ENCODE results near the gene ZC3H13. TPM values are rescaled to one million over a fixed set of nuclear protein-coding genes. Genes with fewer than 3 reads are reported as not detected.
A peak's percentile ranks its signal among the peaks of the same experiment; 100 is the strongest.

The ZC3H13 gene
- total and polyA plus RNA-seq, 2 of the 8 experiments (the other 6 are each of a cell fraction or from before 2014, with no cell fraction given), result 5.1 to 57.8 TPM

- Histone ChIP-seq H2BK20ac (ENCODE audit: low read length) (no peak overlapping the region), H3K27ac (ENCODE audit: low read depth, low read length) (no peak overlapping the region), H3K27me3 (replicated peaks in 1 of 4; ENCODE audit: control insufficient read depth in 3 of 4, extremely low read depth in 1 of 4, insufficient read depth in 3 of 4, low read length in 3 of 4) (no peaks in the 10 kb centered on the region), H3K79me2 (ENCODE audit: control insufficient read depth in 1 of 2, insufficient read depth in 2 of 2, low read length in 2 of 2) (no peaks in the 10 kb centered on the region), H3K14ac (ENCODE audit: insufficient read length) (no peak overlapping the region), H3K18ac (ENCODE audit: extremely low read depth, low read length) (no peak overlapping the region), H3K23ac (ENCODE audit: insufficient read length) (no peak overlapping the region), H3K4me1 (replicated peaks in 1 of 4; ENCODE audit: control insufficient read depth in 3 of 4, insufficient read depth in 4 of 4, low read length in 3 of 4) (no peaks in the 10 kb centered on the region), H3K56ac (replicated peaks; ENCODE audit: insufficient read length, low read depth, low read length) (no peak overlapping the region), H2BK12ac (ENCODE audit: low read depth, low read length) (no peak overlapping the region), H3K23me2 (ENCODE audit: low read depth, low read length) (no peaks in the 10 kb centered on the region), H3K4me2 (ENCODE audit: insufficient read depth in 1 of 2, low read depth in 2 of 2, low read length in 2 of 2) (no peak overlapping the region), H2BK5ac (ENCODE audit: low read depth, low read length) (no peak overlapping the region), H4K5ac (ENCODE audit: insufficient read length, low read depth, low read length) (no peak overlapping the region), H3K9me3 (ENCODE audit: insufficient read depth in 2 of 2, low read depth in 1 of 2, low read length in 1 of 2) (peaks cover 0 to 7% of the 10 kb centered on the region in 2 experiments; a peak in 1 of 4 replicates), H2BK120ac (replicated peaks; ENCODE audit: low read depth, low read length) (no peak overlapping the region), H2AK5ac (ENCODE audit: low read depth, low read length) (no peak overlapping the region), H3K79me1 (ENCODE audit: low read depth, low read length) (no peaks in the 10 kb centered on the region), H3K9ac (replicated peaks in 1 of 4; ENCODE audit: extremely low read depth in 1 of 4, low read depth in 3 of 4, low read length in 3 of 4) (no peak overlapping the region), H3K4ac (replicated peaks; ENCODE audit: insufficient read length, low read depth, low read length) (no peak overlapping the region), H4K8ac (ENCODE audit: extremely low read depth, insufficient read depth, low read length) (no peak overlapping the region), H2AFZ (ENCODE audit: low read length) (peak overlapping the region; percentile 12; the same call in 1 of the 2 replicates), H4K20me1 (replicated peaks in 1 of 2; ENCODE audit: control insufficient read depth in 1 of 2, insufficient read depth in 2 of 2, low read length in 2 of 2) (no peaks in the 10 kb centered on the region), H4K91ac (replicated peaks; ENCODE audit: insufficient read length, low read length) (no peak overlapping the region), H2BK15ac (ENCODE audit: low read length) (no peak overlapping the region), H3K36me3 (ENCODE audit: control insufficient read depth in 2 of 4, insufficient read depth in 4 of 4, low read length in 3 of 4) (no peaks in the 10 kb centered on the region), H3K4me3 (ENCODE audit: extremely low read depth in 1 of 4, insufficient read depth in 2 of 4, low read depth in 3 of 4, low read length in 4 of 4) (no peak overlapping the region)
- ChIA-PET CTCF (ENCODE audit: partially characterized antibody) (no interaction called here), POLR2A (ENCODE audit: partially characterized antibody) (no interaction called here)
- TF ChIP-seq NANOG (IDR thresholded peaks at IDR 0.05; ENCODE audit: insufficient read depth, low read depth, low read length, poor library complexity, severe bottlenecking) (no peak), MAX (IDR thresholded peaks at IDR 0.05) (peak; percentile 35; the same call in 1 of the 2 replicates), RXRA (IDR thresholded peaks at IDR 0.05; ENCODE audit: insufficient read depth, low read depth, low read length) (no peak), CEBPB (IDR thresholded peaks at IDR 0.05; ENCODE audit: low read depth, low read length) (no peak), BCL11A (IDR thresholded peaks at IDR 0.05; ENCODE audit: low read depth in 2 of 2, low read length in 2 of 2) (no peak), POLR2A (IDR thresholded peaks at IDR 0.05; ENCODE audit: control extremely low read depth in 1 of 2, low read depth in 2 of 2, low read length in 2 of 2) (no peak), TEAD4 (IDR thresholded peaks at IDR 0.05; ENCODE audit: low read depth, low read length) (no peak), SUZ12 (IDR thresholded peaks at IDR 0.05; ENCODE audit: low read length) (no peak), E2F6 (IDR thresholded peaks at IDR 0.05) (peak; percentile 57; the same call in 1 of the 2 replicates)
- FAIRE-seq (peak; percentile 19), DNase-seq (ENCODE audit: low read depth in 1 of 2, low spot score in 2 of 2) (no peak)
- WGBS, 2 experiments (ENCODE audit: extremely low coverage in 1 of 2, insufficient coverage in 1 of 2, insufficient read length in 1 of 2, insufficient replicate concordance in 2 of 2, low coverage in 1 of 2, low lambda C conversion rate in 2 of 2, missing lambda C conversion rate in 1 of 2), result 84% methylated on average over 5 of the region's 5 CpGs; no CpG with 5 or more reads in 1 of the 2 experiments
Observed at GRCh38 chr13:46088821-46089562, 36.4 kb upstream of the ZC3H13 start.

All from H1 (cell line).